ENCODE results near the gene GABBR2. TPM values are rescaled to one million over a fixed set of nuclear protein-coding genes. Genes with fewer than 3 reads are reported as not detected.

Gene GABBR2
- total and polyA plus RNA-seq, 12 donors = under 0.01 to 1.3 (median 0.45) TPM

GRCh38 chr9:98360176-98360708 lies 348.5 kb downstream of the GABBR2 start:
- no peaks in the 10 kb centered on the region for H3K36me3 ChIP-seq
- DNase-seq = no peak
- no peak for ATAC-seq
- no peaks in the 10 kb centered on the region for H3K4me1 ChIP-seq
- intact Hi-C loops (cut with DNase I) = no loop called here
- H3K9me3 ChIP-seq = peaks cover 0 to 9% (median 5%) of the 10 kb centered on the region in 11 donors
- 47 to 49% methylated on average over 2 of the region's 2 CpGs for WGBS, 2 donors
- H3K4me3 ChIP-seq = no peak overlapping the region
- H3K27ac ChIP-seq = no peak overlapping the region
- H3K27me3 ChIP-seq = peaks cover 0 to 49% (median 13%) of the 10 kb centered on the region in 7 donors
- TF ChIP-seq CTCF (IDR thresholded peaks at IDR 0.05) = no peak

- Histone ChIP-seq H3K4me3 (no peak overlapping the region), H3K27ac (no peak overlapping the region), H3K9me3 (peaks cover 0 to 3% (median 0%) of the 10 kb centered on the region in 11 donors), H3K36me3 (no peaks in the 10 kb centered on the region), H3K27me3 (peaks cover 0 to 47% (median 13%) of the 10 kb centered on the region in 7 donors), H3K4me1 (no peaks in the 10 kb centered on the region)
- intact Hi-C loops (cut with DNase I) = no loop called here
- ATAC-seq = no peak
- TF ChIP-seq CTCF (IDR thresholded peaks at IDR 0.05) = no peak
- DNase-seq = no peak
- WGBS, 2 donors = 62 to 70% methylated on average over 8 of the region's 8 CpGs
Measured at GRCh38 chr9:98359569-98359968, 349.2 kb downstream of the GABBR2 start.

- Histone ChIP-seq H3K4me3 (no peak overlapping the region), H3K36me3 (no peaks in the 10 kb centered on the region), H3K27me3 (peaks cover 0 to 44% (median 13%) of the 10 kb centered on the region in 7 donors), H3K9me3 (no peaks in the 10 kb centered on the region), H3K27ac (no peak overlapping the region), H3K4me1 (no peaks in the 10 kb centered on the region)
- no peak for TF ChIP-seq CTCF (IDR thresholded peaks at IDR 0.05)
- no peak for ATAC-seq
- no peak for DNase-seq
- intact Hi-C loops (cut with DNase I) = no loop called here
- 83 to 89% methylated on average over 6 of the region's 6 CpGs for WGBS, 2 donors
Measured at GRCh38 chr9:98357921-98358535, 350.7 kb downstream of the GABBR2 start.

- TF ChIP-seq CTCF (IDR thresholded peaks at IDR 0.05) = no peak
- intact Hi-C loops (cut with DNase I) = no loop called here
- Histone ChIP-seq H3K9me3 (peaks cover 0 to under 1% (median 0%) of the 10 kb centered on the region in 11 donors), H3K4me3 (no peak overlapping the region), H3K4me1 (no peaks in the 10 kb centered on the region), H3K36me3 (no peaks in the 10 kb centered on the region), H3K27me3 (peaks cover 0 to 36% (median 13%) of the 10 kb centered on the region in 7 donors), H3K27ac (no peak overlapping the region)
- no peak for DNase-seq
- 88% methylated on average over 8 of the region's 8 CpGs for WGBS, 2 donors
- ATAC-seq = no peak
Measured at GRCh38 chr9:98356953-98357690, 351.6 kb downstream of the GABBR2 start.
